K562 (cell line): ENCODE data around the gene VPS13D. TPM values are rescaled to one million over a fixed set of nuclear protein-coding genes. Genes with fewer than 3 reads are reported as not detected.

Experiments
- EGR1 ChIP-seq: fragments of 450-650 bp; conservative IDR thresholded peaks from 2 replicates; pipeline ENCODE4 v1.6.1; 2017; ENCODE audit warnings: mild to moderate bottlenecking
- EHMT2 ChIP-seq: fragments of 450-650 bp; IDR thresholded peaks from 2 replicates; pipeline ENCODE4 v1.6.1; 2018; ENCODE audit warnings: antibody characterized with exemption
- MEF2A ChIP-seq: IDR thresholded peaks from 2 replicates; pipeline ENCODE4 v1.6.1; 2011; ENCODE audit warnings: low read depth, mild to moderate bottlenecking, low read length, moderate library complexity; ENCODE audit not compliant: control insufficient read depth
- MTA3 ChIP-seq: fragments of 450-650 bp; formaldehyde crosslinking; IDR thresholded peaks from 2 replicates; pipeline ENCODE4 v1.6.1; 2017; ENCODE audit warnings: mild to moderate bottlenecking, borderline replicate concordance
- RBBP5 ChIP-seq: fragments of 200-600 bp; sonication (generic); IDR thresholded peaks from 2 replicates; pipeline ENCODE4 v1.6.1; 2012; ENCODE audit warnings: borderline replicate concordance, mild to moderate bottlenecking, low read length, control low read depth, inconsistent platforms; ENCODE audit not compliant: insufficient read depth, poor library complexity, severe bottlenecking
- SP2 ChIP-seq: IDR thresholded peaks from 2 replicates; pipeline ENCODE4 v1.6.1; 2011; ENCODE audit warnings: mild to moderate bottlenecking, low read depth, low read length, moderate library complexity; ENCODE audit not compliant: poor library complexity, severe bottlenecking; ENCODE audit errors: extremely low read depth
- TEAD4 ChIP-seq, 2 experiments: sonication (generic) in 1 of 2; formaldehyde crosslinking in 1 of 2; IDR thresholded peaks; 2 replicates each; pipeline versions ENCODE4 v1.6.1 to v1.8.0; 2012 to 2022; ENCODE audit warnings: borderline replicate concordance in 1 of 2, inconsistent platforms in 1 of 2, low read length in 1 of 2, mild to moderate bottlenecking in 1 of 2, missing genetic modification reagents in 1 of 2
- polyA plus RNA-seq, 8 experiments: library from polyadenylated mRNA; depleted of rRNA in 4 of 8; stranded (reverse) in 5 of 8; unstranded in 3 of 8; fragments of >200 nt; fragmentation: Nextera tagmentation in 2 of 8; fragmentation: Illumina TruSeq in 1 of 8; extraction: Ambion mirVana in 2 of 8; extraction: Trizol in 1 of 8; gene quantifications; 2 replicates each; pipeline versions ENCODE4 v1.2.1 to v1.2.3, GENCODE V29; 2011 to 2014; ENCODE audit warnings: inconsistent platforms in 1 of 8, missing spikeins in 1 of 8
- total RNA-seq, 7 experiments: library from RNA; depleted of rRNA in 6 of 7; stranded (reverse); fragments of >200 nt in 6 of 7; fragmentation: Illumina TruSeq in 2 of 7; extraction: Trizol in 2 of 7; gene quantifications; 2 replicates each; pipeline versions ENCODE4 v1.2.1 to v1.2.3, GENCODE V29; 2011 to 2021; ENCODE audit warnings: low replicate concordance in 1 of 7
- TF ChIP-seq, protein P1 (sequence below): fragments of 450-650 bp; IDR thresholded peaks from 2 replicates; pipeline ENCODE4 v1.6.1; 2014; ENCODE audit warnings: low read depth, mild to moderate bottlenecking, moderate library complexity, borderline replicate concordance
- TF ChIP-seq, protein P2 (sequence below): sonication (generic); formaldehyde crosslinking; IDR thresholded peaks from 2 replicates; pipeline ENCODE4 v1.5.0; 2020; ENCODE audit warnings: missing genetic modification reagents
- TF ChIP-seq, protein P3 (sequence below): fragments of 450-650 bp; IDR thresholded peaks from 2 replicates; pipeline ENCODE4 v1.6.1; 2016; ENCODE audit warnings: mild to moderate bottlenecking, moderate library complexity

Gene VPS13D
- total and polyA plus RNA-seq, 9 of the 15 experiments (the other 6 are each of a cell fraction or from before 2014, with no cell fraction given), result 6.1 to 51.5 (median 38.5) TPM

DNA sequence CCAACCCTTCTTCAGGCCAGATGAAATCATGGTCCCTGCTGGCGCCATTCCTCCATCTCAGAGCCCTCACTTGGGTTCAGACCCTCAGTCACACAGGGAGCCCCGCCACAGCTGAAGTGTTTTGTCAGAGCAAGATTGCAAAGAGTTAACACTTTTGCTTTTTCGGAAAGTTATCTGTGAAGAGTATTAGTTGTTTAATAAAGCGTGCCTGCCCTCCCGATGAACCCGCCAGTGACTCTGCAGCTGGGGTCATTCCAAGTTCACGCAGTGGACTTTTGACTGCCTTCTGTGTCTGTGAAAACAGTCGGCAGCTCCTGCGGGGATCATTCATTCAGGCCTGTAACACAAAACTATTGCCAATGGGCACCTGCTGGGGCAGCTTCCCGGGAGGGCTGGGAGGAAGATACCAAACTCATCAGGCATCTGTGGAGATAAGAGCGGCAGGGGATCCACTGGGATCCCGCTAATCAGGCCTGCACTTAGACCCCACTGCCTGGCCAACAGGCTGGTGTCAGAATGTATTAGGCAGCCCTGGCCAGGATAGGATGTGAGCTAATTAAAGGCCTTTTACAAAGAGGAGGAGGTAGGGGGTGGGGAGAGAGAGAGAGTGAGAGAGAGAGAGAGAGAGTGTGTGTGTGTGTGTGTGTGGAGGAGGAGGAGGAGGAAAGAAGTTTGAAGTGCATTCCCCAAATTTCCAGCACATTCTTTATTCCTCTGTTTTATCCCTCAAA is 203.7 kb downstream of the VPS13D start (continued):
- TF ChIP-seq, protein P1, sequence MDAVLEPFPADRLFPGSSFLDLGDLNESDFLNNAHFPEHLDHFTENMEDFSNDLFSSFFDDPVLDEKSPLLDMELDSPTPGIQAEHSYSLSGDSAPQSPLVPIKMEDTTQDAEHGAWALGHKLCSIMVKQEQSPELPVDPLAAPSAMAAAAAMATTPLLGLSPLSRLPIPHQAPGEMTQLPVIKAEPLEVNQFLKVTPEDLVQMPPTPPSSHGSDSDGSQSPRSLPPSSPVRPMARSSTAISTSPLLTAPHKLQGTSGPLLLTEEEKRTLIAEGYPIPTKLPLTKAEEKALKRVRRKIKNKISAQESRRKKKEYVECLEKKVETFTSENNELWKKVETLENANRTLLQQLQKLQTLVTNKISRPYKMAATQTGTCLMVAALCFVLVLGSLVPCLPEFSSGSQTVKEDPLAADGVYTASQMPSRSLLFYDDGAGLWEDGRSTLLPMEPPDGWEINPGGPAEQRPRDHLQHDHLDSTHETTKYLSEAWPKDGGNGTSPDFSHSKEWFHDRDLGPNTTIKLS, result 0 out of 2 replicates have a peak, but pooled peaks have one; percentile 13
- TF ChIP-seq MTA3 (peak; percentile 56; the same call in 1 of the 2 replicates), MEF2A (no peak), SP2 (no peak), EGR1 (peak; percentile 93), RBBP5 (peak; percentile 73), EHMT2 (peak; percentile 85), TEAD4 (IDR thresholded peaks at IDR 0.05; ENCODE audit: low read length) (no peak; the same call in 1 of the 2 replicates), TEAD4 (CRISPR knock-in tag; IDR thresholded peaks at IDR 0.05; ENCODE audit: borderline replicate concordance) (no peak)
- TF ChIP-seq, protein P2, sequence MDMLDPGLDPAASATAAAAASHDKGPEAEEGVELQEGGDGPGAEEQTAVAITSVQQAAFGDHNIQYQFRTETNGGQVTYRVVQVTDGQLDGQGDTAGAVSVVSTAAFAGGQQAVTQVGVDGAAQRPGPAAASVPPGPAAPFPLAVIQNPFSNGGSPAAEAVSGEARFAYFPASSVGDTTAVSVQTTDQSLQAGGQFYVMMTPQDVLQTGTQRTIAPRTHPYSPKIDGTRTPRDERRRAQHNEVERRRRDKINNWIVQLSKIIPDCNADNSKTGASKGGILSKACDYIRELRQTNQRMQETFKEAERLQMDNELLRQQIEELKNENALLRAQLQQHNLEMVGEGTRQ (CRISPR knock-in tag), result no peak
- TF ChIP-seq, protein P3, sequence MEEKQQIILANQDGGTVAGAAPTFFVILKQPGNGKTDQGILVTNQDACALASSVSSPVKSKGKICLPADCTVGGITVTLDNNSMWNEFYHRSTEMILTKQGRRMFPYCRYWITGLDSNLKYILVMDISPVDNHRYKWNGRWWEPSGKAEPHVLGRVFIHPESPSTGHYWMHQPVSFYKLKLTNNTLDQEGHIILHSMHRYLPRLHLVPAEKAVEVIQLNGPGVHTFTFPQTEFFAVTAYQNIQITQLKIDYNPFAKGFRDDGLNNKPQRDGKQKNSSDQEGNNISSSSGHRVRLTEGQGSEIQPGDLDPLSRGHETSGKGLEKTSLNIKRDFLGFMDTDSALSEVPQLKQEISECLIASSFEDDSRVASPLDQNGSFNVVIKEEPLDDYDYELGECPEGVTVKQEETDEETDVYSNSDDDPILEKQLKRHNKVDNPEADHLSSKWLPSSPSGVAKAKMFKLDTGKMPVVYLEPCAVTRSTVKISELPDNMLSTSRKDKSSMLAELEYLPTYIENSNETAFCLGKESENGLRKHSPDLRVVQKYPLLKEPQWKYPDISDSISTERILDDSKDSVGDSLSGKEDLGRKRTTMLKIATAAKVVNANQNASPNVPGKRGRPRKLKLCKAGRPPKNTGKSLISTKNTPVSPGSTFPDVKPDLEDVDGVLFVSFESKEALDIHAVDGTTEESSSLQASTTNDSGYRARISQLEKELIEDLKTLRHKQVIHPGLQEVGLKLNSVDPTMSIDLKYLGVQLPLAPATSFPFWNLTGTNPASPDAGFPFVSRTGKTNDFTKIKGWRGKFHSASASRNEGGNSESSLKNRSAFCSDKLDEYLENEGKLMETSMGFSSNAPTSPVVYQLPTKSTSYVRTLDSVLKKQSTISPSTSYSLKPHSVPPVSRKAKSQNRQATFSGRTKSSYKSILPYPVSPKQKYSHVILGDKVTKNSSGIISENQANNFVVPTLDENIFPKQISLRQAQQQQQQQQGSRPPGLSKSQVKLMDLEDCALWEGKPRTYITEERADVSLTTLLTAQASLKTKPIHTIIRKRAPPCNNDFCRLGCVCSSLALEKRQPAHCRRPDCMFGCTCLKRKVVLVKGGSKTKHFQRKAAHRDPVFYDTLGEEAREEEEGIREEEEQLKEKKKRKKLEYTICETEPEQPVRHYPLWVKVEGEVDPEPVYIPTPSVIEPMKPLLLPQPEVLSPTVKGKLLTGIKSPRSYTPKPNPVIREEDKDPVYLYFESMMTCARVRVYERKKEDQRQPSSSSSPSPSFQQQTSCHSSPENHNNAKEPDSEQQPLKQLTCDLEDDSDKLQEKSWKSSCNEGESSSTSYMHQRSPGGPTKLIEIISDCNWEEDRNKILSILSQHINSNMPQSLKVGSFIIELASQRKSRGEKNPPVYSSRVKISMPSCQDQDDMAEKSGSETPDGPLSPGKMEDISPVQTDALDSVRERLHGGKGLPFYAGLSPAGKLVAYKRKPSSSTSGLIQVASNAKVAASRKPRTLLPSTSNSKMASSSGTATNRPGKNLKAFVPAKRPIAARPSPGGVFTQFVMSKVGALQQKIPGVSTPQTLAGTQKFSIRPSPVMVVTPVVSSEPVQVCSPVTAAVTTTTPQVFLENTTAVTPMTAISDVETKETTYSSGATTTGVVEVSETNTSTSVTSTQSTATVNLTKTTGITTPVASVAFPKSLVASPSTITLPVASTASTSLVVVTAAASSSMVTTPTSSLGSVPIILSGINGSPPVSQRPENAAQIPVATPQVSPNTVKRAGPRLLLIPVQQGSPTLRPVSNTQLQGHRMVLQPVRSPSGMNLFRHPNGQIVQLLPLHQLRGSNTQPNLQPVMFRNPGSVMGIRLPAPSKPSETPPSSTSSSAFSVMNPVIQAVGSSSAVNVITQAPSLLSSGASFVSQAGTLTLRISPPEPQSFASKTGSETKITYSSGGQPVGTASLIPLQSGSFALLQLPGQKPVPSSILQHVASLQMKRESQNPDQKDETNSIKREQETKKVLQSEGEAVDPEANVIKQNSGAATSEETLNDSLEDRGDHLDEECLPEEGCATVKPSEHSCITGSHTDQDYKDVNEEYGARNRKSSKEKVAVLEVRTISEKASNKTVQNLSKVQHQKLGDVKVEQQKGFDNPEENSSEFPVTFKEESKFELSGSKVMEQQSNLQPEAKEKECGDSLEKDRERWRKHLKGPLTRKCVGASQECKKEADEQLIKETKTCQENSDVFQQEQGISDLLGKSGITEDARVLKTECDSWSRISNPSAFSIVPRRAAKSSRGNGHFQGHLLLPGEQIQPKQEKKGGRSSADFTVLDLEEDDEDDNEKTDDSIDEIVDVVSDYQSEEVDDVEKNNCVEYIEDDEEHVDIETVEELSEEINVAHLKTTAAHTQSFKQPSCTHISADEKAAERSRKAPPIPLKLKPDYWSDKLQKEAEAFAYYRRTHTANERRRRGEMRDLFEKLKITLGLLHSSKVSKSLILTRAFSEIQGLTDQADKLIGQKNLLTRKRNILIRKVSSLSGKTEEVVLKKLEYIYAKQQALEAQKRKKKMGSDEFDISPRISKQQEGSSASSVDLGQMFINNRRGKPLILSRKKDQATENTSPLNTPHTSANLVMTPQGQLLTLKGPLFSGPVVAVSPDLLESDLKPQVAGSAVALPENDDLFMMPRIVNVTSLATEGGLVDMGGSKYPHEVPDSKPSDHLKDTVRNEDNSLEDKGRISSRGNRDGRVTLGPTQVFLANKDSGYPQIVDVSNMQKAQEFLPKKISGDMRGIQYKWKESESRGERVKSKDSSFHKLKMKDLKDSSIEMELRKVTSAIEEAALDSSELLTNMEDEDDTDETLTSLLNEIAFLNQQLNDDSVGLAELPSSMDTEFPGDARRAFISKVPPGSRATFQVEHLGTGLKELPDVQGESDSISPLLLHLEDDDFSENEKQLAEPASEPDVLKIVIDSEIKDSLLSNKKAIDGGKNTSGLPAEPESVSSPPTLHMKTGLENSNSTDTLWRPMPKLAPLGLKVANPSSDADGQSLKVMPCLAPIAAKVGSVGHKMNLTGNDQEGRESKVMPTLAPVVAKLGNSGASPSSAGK, result no peak
